Osteoblast (primary cell): Measurements from ENCODE around the gene DNAH9. TPM values are rescaled to one million over a fixed set of nuclear protein-coding genes. Genes with fewer than 3 reads are reported as not detected.

Experiments
- DNase-seq: peaks from one replicate; pipeline ENCODE4 v3.0.0; 2011; ENCODE audit warnings: low spot score, mixed read lengths; ENCODE audit not compliant: insufficient read length; ENCODE audit errors: missing footprints
- H2AFZ ChIP-seq: 2 replicates; pipeline ENCODE4 v1.6.0; 2011; ENCODE audit warnings: mild to moderate bottlenecking, low read length
- H3K27ac ChIP-seq: 2 replicates; pipeline ENCODE4 v1.5.1; 2011; ENCODE audit warnings: mild to moderate bottlenecking, low read depth, low read length, moderate library complexity
- H3K27me3 ChIP-seq: 2 replicates; pipeline ENCODE4 v1.6.0; 2012; ENCODE audit warnings: mild to moderate bottlenecking, control low read depth, inconsistent platforms, low read length, moderate library complexity; ENCODE audit not compliant: insufficient read depth
- H3K36me3 ChIP-seq: 2 replicates; pipeline ENCODE4 v1.5.1; 2011; ENCODE audit warnings: mild to moderate bottlenecking, low read length, control low read depth, moderate library complexity; ENCODE audit not compliant: insufficient read depth
- H3K4me1 ChIP-seq: 2 replicates; pipeline ENCODE4 v1.5.1; 2011; ENCODE audit warnings: mild to moderate bottlenecking, low read length, control low read depth, moderate library complexity; ENCODE audit not compliant: insufficient read depth
- H3K4me2 ChIP-seq: 2 replicates; pipeline ENCODE4 v1.6.0; 2011; ENCODE audit warnings: mild to moderate bottlenecking, low read length; ENCODE audit not compliant: insufficient read depth
- H3K4me3 ChIP-seq: fragments of 200-600 bp; sonication (generic); 3 replicates; pipeline ENCODE4 v1.5.1; 2012; ENCODE audit warnings: mild to moderate bottlenecking, low read length, inconsistent platforms; ENCODE audit not compliant: insufficient read depth
- H3K79me2 ChIP-seq: 2 replicates; pipeline ENCODE4 v1.6.0; 2012; ENCODE audit warnings: mild to moderate bottlenecking, low read length, control low read depth, inconsistent platforms; ENCODE audit not compliant: insufficient read depth
- H3K9me3 ChIP-seq: 2 replicates; pipeline ENCODE4 v1.5.1; 2011; ENCODE audit warnings: low read depth, low read length, control low read depth
- H4K20me1 ChIP-seq: 2 replicates; pipeline ENCODE4 v1.6.0; 2012; ENCODE audit warnings: mild to moderate bottlenecking, low read length, control low read depth; ENCODE audit not compliant: insufficient read depth
- CTCF ChIP-seq: IDR thresholded peaks from 2 replicates; pipeline ENCODE4 v1.5.1; 2011; ENCODE audit warnings: mild to moderate bottlenecking, low read depth, low read length, moderate library complexity; ENCODE audit errors: extremely low read depth
- total RNA-seq: library from RNA; depleted of rRNA; stranded (reverse); fragments of >200 nt; gene quantifications from 2 replicates; pipeline ENCODE4 v1.2.3, GENCODE V29; 2012

The DNAH9 gene
- total RNA-seq, 1 donor, result not detected

DNA sequence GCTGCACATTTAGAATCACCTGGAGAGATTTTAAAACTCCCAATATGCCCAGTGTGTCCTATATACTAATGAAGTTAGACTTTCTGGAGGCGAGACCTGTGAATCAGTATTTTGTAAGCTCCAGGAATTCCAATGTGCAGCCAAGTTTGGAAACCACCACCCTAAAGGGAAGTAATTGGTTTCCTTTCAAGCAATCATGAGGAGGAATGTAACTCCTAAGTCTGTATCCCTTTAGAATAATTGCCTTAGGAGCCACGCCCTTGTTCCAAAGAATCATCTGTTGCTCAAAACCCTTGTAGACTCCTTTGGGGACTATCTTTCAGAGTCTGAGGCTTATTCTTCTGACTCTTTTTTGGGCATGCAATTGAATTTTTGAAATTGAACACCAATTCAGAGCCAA, 84.4 kb downstream of the DNAH9 start:
- Histone ChIP-seq H3K79me2 (no peaks in the 10 kb centered on the region), H3K36me3 (no peaks in the 10 kb centered on the region), H2AFZ (no peak overlapping the region), H3K4me2 (no peak overlapping the region), H3K9me3 (no peaks in the 10 kb centered on the region), H3K27ac (no peak overlapping the region), H3K27me3 (no peaks in the 10 kb centered on the region), H3K4me1 (no peaks in the 10 kb centered on the region), H3K4me3 (no peak overlapping the region), H4K20me1 (no peaks in the 10 kb centered on the region)
- no peak for DNase-seq
- no peak for TF ChIP-seq CTCF

GRCh38 chr17:11690681-11691080, 92.4 kb downstream of the DNAH9 start:
- no peak overlapping the region for H3K4me2 ChIP-seq
- no peak overlapping the region for H2AFZ ChIP-seq
- H3K79me2 ChIP-seq, result no peaks in the 10 kb centered on the region
- no peaks in the 10 kb centered on the region for H4K20me1 ChIP-seq
- no peak overlapping the region for H3K27ac ChIP-seq
- DNase-seq, result no peak
- H3K4me3 ChIP-seq, result no peak overlapping the region
- no peak for TF ChIP-seq CTCF
- H3K4me1 ChIP-seq, result no peaks in the 10 kb centered on the region
- H3K9me3 ChIP-seq, result peaks cover 6% of the 10 kb centered on the region
- H3K27me3 ChIP-seq, result no peaks in the 10 kb centered on the region
- no peaks in the 10 kb centered on the region for H3K36me3 ChIP-seq

DNA sequence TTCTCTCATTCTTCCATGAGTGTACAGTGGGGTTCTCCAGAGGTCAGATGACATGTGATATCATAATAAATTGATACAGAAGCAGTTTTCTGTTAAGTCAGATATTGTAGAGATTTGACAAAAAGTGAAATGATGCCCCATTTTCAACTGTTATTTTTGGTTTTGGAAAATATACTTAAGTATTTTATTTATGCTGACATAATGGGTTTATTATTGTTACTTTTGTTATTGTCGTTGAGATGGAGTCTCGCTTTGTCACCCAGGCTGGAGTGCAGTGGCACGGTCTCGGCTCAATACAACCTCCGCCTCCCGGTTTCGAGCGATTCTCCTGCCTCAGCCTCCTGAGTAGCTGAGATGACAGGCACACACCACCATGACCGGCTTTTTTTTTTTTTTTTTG, 94.4 kb downstream of the DNAH9 start:
- no peaks in the 10 kb centered on the region for H3K36me3 ChIP-seq
- H3K79me2 ChIP-seq, result no peaks in the 10 kb centered on the region
- H3K4me1 ChIP-seq, result no peaks in the 10 kb centered on the region
- H3K27ac ChIP-seq, result no peak overlapping the region
- H3K4me3 ChIP-seq, result no peak overlapping the region
- peaks cover 6% of the 10 kb centered on the region for H3K9me3 ChIP-seq
- no peaks in the 10 kb centered on the region for H4K20me1 ChIP-seq
- H2AFZ ChIP-seq, result no peak overlapping the region
- H3K27me3 ChIP-seq, result no peaks in the 10 kb centered on the region
- DNase-seq, result no peak
- TF ChIP-seq CTCF, result no peak
- no peak overlapping the region for H3K4me2 ChIP-seq

DNA sequence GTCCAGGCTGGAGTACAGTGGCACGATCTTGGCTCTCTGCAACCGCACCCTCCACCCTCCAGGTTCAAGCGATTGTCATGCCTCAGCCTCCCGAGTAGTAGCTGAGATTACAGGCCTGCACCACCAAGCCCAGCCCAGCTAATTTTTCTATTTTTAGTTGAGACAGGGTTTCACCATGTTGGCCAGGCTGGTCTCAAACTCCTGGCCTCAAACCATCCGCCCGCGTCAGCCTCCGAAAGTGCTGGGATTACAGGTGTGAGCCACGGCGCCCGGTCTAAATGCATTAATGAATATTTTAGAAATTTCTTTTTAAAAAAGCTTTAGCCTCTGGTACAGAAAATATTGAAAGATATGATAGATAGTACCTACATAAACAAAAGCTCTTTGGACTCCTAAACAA, 95.0 kb downstream of the DNAH9 start:
- Histone ChIP-seq H3K79me2 (no peaks in the 10 kb centered on the region), H2AFZ (no peak overlapping the region), H3K9me3 (peaks cover 4% of the 10 kb centered on the region), H3K27ac (no peak overlapping the region), H3K4me2 (no peak overlapping the region), H3K4me3 (no peak overlapping the region), H3K27me3 (no peaks in the 10 kb centered on the region), H3K4me1 (no peaks in the 10 kb centered on the region), H3K36me3 (no peaks in the 10 kb centered on the region), H4K20me1 (no peaks in the 10 kb centered on the region)
- TF ChIP-seq CTCF, result no peak
- DNase-seq, result no peak
